ENCODE measurements around the gene CBFB. TPM values are rescaled to one million over a fixed set of nuclear protein-coding genes. Genes with fewer than 3 reads are reported as not detected.

The CBFB gene
- total and polyA plus RNA-seq, 9 of the 15 experiments (the other 6 are each of a cell fraction or from before 2014, with no cell fraction given), result 22.0 to 112 (median 66.5) TPM

DNA sequence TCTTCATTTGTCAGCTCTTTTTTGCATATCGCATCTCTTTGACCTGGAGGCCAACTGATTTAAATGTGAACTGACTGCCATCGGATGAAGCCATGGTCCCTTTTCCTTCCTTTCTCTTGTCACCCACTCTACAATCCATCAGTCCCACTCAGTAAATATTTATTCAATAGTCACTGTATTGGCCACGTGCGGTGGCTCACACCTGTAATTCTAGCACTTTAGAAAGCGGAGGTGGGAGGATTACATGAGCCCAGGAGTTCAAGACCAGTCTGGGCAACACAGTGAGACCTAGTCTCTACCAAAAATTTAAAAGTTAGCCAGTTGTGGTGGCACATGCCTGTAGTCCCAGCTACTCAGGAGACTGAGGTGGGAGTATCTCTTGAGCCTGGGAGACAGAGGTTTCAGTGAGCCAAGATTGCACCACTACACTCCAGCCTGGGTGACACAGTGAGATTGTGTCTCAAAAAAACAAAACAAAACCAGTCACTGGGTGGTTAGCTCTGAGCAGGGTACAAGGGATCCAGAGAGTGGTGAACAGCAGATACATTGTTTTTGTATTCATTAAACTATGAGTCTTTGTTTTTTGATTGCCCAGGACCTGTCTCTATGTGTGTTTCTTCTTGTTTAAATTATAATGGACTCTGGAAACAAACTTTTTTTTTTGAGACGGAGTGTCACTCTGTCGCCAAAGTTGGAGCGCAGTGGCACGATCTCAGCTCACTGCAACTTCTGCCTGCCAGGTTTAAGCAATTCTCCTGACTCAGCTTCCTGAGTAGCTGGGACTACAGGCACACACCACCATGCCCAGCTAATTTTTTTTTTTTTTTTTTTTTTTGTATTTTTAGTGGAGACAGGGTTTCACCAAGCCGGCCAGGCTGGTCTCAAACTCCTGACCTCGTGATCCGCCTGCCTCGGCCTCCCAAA lies 87.7 kb downstream of the CBFB start:
- no peak for DNase-seq (ENCODE audit: extremely low read depth in 1 of 4, low spot score in 3 of 4)
- Histone ChIP-seq H3K9me3 (replicated peaks; ENCODE audit: control insufficient read depth, insufficient read depth, low read depth, low read length) (no peaks in the 10 kb centered on the region), H3K36me3 (ENCODE audit: control insufficient read depth, insufficient read depth, low read length) (peaks cover 46% of the 10 kb centered on the region), H3K4me3 (no peak overlapping the region), H3K27ac (ENCODE audit: extremely low read depth, low read depth, low read length) (no peak overlapping the region; the same call in 2 of the 3 replicates), H3K9ac (ENCODE audit: insufficient read depth in 1 of 2, low read depth in 2 of 2, low read length in 2 of 2) (no peak overlapping the region), H4K20me1 (replicated peaks; ENCODE audit: control insufficient read depth, insufficient read depth, low read length) (peaks cover 3% of the 10 kb centered on the region; the same call in 1 of the 2 replicates), H3K9me1 (ENCODE audit: control insufficient read depth, insufficient read depth, low read length) (no peaks in the 10 kb centered on the region), H3K4me1 (replicated peaks in 1 of 2; ENCODE audit: control insufficient read depth in 2 of 2, insufficient read depth in 2 of 2, low read length in 2 of 2) (peaks cover 12 to 18% of the 10 kb centered on the region in 2 experiments; a peak in 3 of 5 replicates), H3K27me3 (ENCODE audit: control insufficient read depth in 2 of 2, insufficient read depth in 2 of 2, low read length in 2 of 2) (no peaks in the 10 kb centered on the region), H2AFZ (ENCODE audit: low read depth, low read length) (no peak overlapping the region), H3K4me2 (ENCODE audit: insufficient read depth, low read length) (no peak overlapping the region), H3K79me2 (ENCODE audit: control insufficient read depth, insufficient read depth, low read length) (peaks cover 49% of the 10 kb centered on the region)
- no TSS peak for BruUV-seq (replicated peaks)
- ATAC-seq, result no peak
- POLR2A ChIA-PET, result interaction anchor here (0.6 to 1.6 kb wide), 3 partner anchors 12 to 110 kb away, joined by 3 read pairs; no protein-coding TSS in a partner anchor
- CTCF ChIA-PET (ENCODE audit: low intra/inter-chr PET ratio), result no interaction called here
- no peak for TF ChIP-seq FOSL1 (tag; conservative IDR thresholded peaks at IDR 0.05)
- peak; percentile 23; the same call in 1 of the 2 replicates for TF ChIP-seq ZNF316 (IDR thresholded peaks at IDR 0.05)
- 92% methylated on average over 9 of the region's 13 CpGs for WGBS (ENCODE audit: insufficient coverage, low coverage, missing lambda C conversion rate)
- intact Hi-C loops (cut with micrococcal nuclease) (no loop called here), in situ Hi-C loops (cut with MboI) (no loop called here)
- FAIRE-seq, result no peak

DNA sequence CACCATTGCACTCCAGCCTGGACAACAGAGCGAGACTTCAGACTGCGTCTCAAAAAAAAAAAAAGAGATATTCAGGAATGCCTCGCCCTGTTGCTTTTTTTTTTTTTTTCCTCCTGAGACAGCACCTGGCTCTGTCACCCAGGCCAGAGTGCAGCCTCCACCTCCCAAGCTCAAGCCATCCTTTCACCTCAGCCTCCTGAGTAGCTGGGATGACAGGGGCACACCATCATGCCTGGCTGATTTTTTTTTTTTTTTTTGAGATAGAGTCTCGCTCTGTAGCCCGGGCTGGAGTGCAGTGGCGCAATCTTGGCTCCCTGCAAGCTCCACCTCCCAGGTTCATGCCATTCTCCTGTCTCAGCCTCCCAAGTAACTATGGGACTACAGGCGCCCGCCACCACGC lies 88.8 kb downstream of the CBFB start:
- POLR2A ChIA-PET, result interaction anchor here (0.7 kb wide), 1 partner anchor 109 kb away, joined by 3 read pairs; no protein-coding TSS in a partner anchor
- intact Hi-C loops (cut with micrococcal nuclease) (no loop called here), in situ Hi-C loops (cut with MboI) (no loop called here)
- Histone ChIP-seq H3K79me2 (ENCODE audit: control insufficient read depth, insufficient read depth, low read length) (peaks cover 38% of the 10 kb centered on the region), H3K9me3 (replicated peaks; ENCODE audit: control insufficient read depth, insufficient read depth, low read depth, low read length) (no peaks in the 10 kb centered on the region), H3K4me3 (no peak overlapping the region), H3K9ac (ENCODE audit: insufficient read depth in 1 of 2, low read depth in 2 of 2, low read length in 2 of 2) (no peak overlapping the region), H3K27me3 (ENCODE audit: control insufficient read depth in 2 of 2, insufficient read depth in 2 of 2, low read length in 2 of 2) (no peaks in the 10 kb centered on the region), H3K4me2 (ENCODE audit: insufficient read depth, low read length) (no peak overlapping the region), H3K9me1 (ENCODE audit: control insufficient read depth, insufficient read depth, low read length) (no peaks in the 10 kb centered on the region), H3K36me3 (ENCODE audit: control insufficient read depth, insufficient read depth, low read length) (peaks cover 51% of the 10 kb centered on the region), H3K27ac (ENCODE audit: extremely low read depth, low read depth, low read length) (no peak overlapping the region), H2AFZ (ENCODE audit: low read depth, low read length) (no peak overlapping the region), H4K20me1 (replicated peaks; ENCODE audit: control insufficient read depth, insufficient read depth, low read length) (peaks cover 3% of the 10 kb centered on the region; the same call in 1 of the 2 replicates), H3K4me1 (replicated peaks in 1 of 2; ENCODE audit: control insufficient read depth in 2 of 2, insufficient read depth in 2 of 2, low read length in 2 of 2) (peaks cover 5 to 8% of the 10 kb centered on the region in 2 experiments; a peak in 3 of 5 replicates)
- no TSS peak for BruUV-seq (replicated peaks)
- no peak for DNase-seq (ENCODE audit: extremely low read depth in 1 of 4, low spot score in 3 of 4)
- no peak for FAIRE-seq
- WGBS (ENCODE audit: insufficient coverage, low coverage, missing lambda C conversion rate), result 100% methylated on average over 3 of the region's 9 CpGs
- no peak for ATAC-seq
- CTCF ChIA-PET (ENCODE audit: low intra/inter-chr PET ratio), result interaction anchor here (0.6 kb wide), 1 partner anchor 931 kb away, joined by 3 read pairs; no protein-coding TSS in a partner anchor
- TF ChIP-seq SRSF7 (optimal IDR thresholded peaks at IDR 0.05; ENCODE audit: low read depth, low read length) (no peak), ELF1 (tag; IDR thresholded peaks at IDR 0.05) (no peak), ZNF324 (CRISPR knock-in tag; IDR thresholded peaks at IDR 0.05) (no peak), PHTF2 (CRISPR knock-in tag; IDR thresholded peaks at IDR 0.05) (no peak), MYNN (IDR thresholded peaks at IDR 0.05) (no peak), MYNN (CRISPR knock-in tag; IDR thresholded peaks at IDR 0.05) (no peak), RBBP5 (IDR thresholded peaks at IDR 0.05; ENCODE audit: borderline replicate concordance, insufficient read depth, low read length, poor library complexity, severe bottlenecking) (no peak)
- TF ChIP-seq, protein P1, sequence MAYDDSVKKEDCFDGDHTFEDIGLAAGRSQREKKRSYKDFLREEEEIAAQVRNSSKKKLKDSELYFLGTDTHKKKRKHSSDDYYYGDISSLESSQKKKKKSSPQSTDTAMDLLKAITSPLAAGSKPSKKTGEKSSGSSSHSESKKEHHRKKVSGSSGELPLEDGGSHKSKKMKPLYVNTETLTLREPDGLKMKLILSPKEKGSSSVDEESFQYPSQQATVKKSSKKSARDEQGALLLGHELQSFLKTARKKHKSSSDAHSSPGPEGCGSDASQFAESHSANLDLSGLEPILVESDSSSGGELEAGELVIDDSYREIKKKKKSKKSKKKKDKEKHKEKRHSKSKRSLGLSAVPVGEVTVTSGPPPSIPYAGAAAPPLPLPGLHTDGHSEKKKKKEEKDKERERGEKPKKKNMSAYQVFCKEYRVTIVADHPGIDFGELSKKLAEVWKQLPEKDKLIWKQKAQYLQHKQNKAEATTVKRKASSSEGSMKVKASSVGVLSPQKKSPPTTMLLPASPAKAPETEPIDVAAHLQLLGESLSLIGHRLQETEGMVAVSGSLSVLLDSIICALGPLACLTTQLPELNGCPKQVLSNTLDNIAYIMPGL (CRISPR knock-in tag; IDR thresholded peaks at IDR 0.05), result no peak
- TF ChIP-seq, protein P2, sequence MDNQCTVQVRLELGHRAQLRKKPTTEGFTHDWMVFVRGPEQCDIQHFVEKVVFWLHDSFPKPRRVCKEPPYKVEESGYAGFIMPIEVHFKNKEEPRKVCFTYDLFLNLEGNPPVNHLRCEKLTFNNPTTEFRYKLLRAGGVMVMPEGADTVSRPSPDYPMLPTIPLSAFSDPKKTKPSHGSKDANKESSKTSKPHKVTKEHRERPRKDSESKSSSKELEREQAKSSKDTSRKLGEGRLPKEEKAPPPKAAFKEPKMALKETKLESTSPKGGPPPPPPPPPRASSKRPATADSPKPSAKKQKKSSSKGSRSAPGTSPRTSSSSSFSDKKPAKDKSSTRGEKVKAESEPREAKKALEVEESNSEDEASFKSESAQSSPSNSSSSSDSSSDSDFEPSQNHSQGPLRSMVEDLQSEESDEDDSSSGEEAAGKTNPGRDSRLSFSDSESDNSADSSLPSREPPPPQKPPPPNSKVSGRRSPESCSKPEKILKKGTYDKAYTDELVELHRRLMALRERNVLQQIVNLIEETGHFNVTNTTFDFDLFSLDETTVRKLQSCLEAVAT (IDR thresholded peaks at IDR 0.05), result no peak
